ENCODE data around the gene NCBP3. TPM values are rescaled to one million over a fixed set of nuclear protein-coding genes. Genes with fewer than 3 reads are reported as not detected.
A peak's percentile ranks its signal among the peaks of the same experiment; 100 is the strongest.

Gene NCBP3
- total and polyA plus RNA-seq, 9 of the 15 experiments (the other 6 are each of a cell fraction or from before 2014, with no cell fraction given) = 3.1 to 25.5 (median 20.5) TPM

DNA sequence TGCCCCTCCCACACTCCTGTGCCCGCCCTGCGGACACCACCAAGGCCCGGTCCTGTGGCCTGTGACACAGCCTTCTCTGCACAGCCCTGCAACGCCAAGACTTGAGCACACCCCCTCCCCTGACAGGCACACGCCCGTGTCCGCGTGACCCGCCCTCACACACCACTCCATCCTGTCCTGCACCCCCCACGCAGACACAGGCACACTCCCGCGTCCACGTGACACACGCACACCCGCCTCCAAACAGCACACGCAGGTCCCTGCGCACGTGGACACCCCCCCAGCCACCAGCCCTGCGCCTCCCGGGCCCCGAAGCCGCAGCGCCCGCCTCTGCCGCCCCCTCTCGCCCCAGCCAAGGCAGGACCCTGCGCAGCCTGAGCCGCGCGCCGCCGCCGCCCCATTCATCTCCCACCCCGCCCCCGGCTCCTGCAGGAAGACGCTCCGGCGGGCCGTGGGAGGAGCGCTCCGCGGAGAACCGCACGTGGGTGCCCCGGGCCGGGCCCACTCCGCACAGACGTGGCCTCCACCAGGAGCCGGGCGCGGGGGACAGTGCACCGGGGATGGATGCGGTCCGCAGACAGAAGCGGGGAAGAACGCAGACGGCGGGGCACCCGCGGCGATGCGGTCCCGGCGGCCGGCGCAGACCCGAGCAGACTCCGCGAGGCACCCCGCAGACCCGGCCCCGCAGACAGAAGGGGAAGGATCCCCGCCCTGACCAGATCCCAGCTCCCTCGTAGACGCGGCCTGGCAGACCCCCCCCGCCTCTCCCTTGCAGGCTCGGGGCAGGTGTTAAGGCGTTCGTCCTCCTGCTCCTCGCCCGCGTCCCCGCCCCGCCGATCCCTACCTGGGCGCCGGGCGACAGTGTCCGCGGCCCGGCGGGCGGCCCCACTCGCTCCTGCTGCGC lies 46.3 kb upstream of the NCBP3 start (continued):
- TF ChIP-seq, protein P1, sequence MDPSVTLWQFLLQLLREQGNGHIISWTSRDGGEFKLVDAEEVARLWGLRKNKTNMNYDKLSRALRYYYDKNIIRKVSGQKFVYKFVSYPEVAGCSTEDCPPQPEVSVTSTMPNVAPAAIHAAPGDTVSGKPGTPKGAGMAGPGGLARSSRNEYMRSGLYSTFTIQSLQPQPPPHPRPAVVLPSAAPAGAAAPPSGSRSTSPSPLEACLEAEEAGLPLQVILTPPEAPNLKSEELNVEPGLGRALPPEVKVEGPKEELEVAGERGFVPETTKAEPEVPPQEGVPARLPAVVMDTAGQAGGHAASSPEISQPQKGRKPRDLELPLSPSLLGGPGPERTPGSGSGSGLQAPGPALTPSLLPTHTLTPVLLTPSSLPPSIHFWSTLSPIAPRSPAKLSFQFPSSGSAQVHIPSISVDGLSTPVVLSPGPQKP (CRISPR knock-in tag; IDR thresholded peaks at IDR 0.05) = no peak
- TF ChIP-seq ZBTB8A (IDR thresholded peaks at IDR 0.05; ENCODE audit: partially characterized antibody) (no peak), NFIX (CRISPR knock-in tag; IDR thresholded peaks at IDR 0.05; ENCODE audit: low read depth) (no peak), RFX5 (IDR thresholded peaks at IDR 0.05; ENCODE audit: low read depth, low read length) (no peak), ZNF778 (CRISPR knock-in tag; IDR thresholded peaks at IDR 0.05) (no peak), SNIP1 (IDR thresholded peaks at IDR 0.05; ENCODE audit: low read depth) (no peak), MYBL2 (IDR thresholded peaks at IDR 0.05; ENCODE audit: low read depth) (no peak), MYBL2 (CRISPR knock-in tag; IDR thresholded peaks at IDR 0.05; ENCODE audit: borderline replicate concordance) (no peak), ZNF699 (CRISPR knock-in tag; IDR thresholded peaks at IDR 0.05; ENCODE audit: insufficient replicate concordance) (no peak), ETS2 (tag; IDR thresholded peaks at IDR 0.05; ENCODE audit: borderline replicate concordance, poor library complexity, severe bottlenecking) (no peak), RBFOX2 (IDR thresholded peaks at IDR 0.05; ENCODE audit: low read depth, low read length) (peak; percentile 55)
- TF ChIP-seq, protein P2, sequence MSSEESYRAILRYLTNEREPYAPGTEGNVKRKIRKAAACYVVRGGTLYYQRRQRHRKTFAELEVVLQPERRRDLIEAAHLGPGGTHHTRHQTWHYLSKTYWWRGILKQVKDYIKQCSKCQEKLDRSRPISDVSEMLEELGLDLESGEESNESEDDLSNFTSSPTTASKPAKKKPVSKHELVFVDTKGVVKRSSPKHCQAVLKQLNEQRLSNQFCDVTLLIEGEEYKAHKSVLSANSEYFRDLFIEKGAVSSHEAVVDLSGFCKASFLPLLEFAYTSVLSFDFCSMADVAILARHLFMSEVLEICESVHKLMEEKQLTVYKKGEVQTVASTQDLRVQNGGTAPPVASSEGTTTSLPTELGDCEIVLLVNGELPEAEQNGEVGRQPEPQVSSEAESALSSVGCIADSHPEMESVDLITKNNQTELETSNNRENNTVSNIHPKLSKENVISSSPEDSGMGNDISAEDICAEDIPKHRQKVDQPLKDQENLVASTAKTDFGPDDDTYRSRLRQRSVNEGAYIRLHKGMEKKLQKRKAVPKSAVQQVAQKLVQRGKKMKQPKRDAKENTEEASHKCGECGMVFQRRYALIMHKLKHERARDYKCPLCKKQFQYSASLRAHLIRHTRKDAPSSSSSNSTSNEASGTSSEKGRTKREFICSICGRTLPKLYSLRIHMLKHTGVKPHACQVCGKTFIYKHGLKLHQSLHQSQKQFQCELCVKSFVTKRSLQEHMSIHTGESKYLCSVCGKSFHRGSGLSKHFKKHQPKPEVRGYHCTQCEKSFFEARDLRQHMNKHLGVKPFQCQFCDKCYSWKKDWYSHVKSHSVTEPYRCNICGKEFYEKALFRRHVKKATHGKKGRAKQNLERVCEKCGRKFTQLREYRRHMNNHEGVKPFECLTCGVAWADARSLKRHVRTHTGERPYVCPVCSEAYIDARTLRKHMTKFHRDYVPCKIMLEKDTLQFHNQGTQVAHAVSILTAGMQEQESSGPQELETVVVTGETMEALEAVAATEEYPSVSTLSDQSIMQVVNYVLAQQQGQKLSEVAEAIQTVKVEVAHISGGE (CRISPR knock-in tag; IDR thresholded peaks at IDR 0.05) = no peak
- TF ChIP-seq, protein P3, sequence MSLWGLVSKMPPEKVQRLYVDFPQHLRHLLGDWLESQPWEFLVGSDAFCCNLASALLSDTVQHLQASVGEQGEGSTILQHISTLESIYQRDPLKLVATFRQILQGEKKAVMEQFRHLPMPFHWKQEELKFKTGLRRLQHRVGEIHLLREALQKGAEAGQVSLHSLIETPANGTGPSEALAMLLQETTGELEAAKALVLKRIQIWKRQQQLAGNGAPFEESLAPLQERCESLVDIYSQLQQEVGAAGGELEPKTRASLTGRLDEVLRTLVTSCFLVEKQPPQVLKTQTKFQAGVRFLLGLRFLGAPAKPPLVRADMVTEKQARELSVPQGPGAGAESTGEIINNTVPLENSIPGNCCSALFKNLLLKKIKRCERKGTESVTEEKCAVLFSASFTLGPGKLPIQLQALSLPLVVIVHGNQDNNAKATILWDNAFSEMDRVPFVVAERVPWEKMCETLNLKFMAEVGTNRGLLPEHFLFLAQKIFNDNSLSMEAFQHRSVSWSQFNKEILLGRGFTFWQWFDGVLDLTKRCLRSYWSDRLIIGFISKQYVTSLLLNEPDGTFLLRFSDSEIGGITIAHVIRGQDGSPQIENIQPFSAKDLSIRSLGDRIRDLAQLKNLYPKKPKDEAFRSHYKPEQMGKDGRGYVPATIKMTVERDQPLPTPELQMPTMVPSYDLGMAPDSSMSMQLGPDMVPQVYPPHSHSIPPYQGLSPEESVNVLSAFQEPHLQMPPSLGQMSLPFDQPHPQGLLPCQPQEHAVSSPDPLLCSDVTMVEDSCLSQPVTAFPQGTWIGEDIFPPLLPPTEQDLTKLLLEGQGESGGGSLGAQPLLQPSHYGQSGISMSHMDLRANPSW (CRISPR knock-in tag; IDR thresholded peaks at IDR 0.05) = no peak
- TF ChIP-seq, protein P4, sequence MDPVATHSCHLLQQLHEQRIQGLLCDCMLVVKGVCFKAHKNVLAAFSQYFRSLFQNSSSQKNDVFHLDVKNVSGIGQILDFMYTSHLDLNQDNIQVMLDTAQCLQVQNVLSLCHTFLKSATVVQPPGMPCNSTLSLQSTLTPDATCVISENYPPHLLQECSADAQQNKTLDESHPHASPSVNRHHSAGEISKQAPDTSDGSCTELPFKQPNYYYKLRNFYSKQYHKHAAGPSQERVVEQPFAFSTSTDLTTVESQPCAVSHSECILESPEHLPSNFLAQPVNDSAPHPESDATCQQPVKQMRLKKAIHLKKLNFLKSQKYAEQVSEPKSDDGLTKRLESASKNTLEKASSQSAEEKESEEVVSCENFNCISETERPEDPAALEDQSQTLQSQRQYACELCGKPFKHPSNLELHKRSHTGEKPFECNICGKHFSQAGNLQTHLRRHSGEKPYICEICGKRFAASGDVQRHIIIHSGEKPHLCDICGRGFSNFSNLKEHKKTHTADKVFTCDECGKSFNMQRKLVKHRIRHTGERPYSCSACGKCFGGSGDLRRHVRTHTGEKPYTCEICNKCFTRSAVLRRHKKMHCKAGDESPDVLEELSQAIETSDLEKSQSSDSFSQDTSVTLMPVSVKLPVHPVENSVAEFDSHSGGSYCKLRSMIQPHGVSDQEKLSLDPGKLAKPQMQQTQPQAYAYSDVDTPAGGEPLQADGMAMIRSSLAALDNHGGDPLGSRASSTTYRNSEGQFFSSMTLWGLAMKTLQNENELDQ (CRISPR knock-in tag; IDR thresholded peaks at IDR 0.05; ENCODE audit: borderline replicate concordance) = no peak
